HEK293 (cell line): ENCODE results near the gene ZDHHC11.
"Not testable (repeated sequence)": the region's sequence is repeated elsewhere in the genome, so short reads cannot be mapped to it uniquely, and the experiment has no call there.

ENCODE experiments used
- CTCF ChIA-PET: fragments of 350-600 bp; formaldehyde crosslinking; extraction: SDS; loops from one replicate; lab custom pipeline; 2021; ENCODE audit warnings: antibody characterized with exemption; lab: Yijun Ruan, JAX
- POLR2A ChIA-PET: fragments of 300-600 bp; formaldehyde crosslinking; extraction: SDS; loops from one replicate; lab custom pipeline; 2020; ENCODE audit warnings: antibody characterized with exemption, inconsistent platforms; lab: Yijun Ruan, JAX
- H3K27ac ChIP-seq: fragments of 200-500 bp; sonication (Bioruptor generic); 2 replicates; pipeline ENCODE4 v1.5.1; 2014; ENCODE audit warnings: low read depth, low read length, control low read depth, inconsistent platforms; ENCODE audit errors: extremely low read depth
- H3K36me3 ChIP-seq, 2 experiments: fragments of 200-500 bp in 1 of 2; sonication (Bioruptor generic) in 1 of 2; 1 replicate in 1 of 2; 2 replicates in 1 of 2; pipeline ENCODE4 v1.5.1; 2014 to 2017; ENCODE audit warnings: inconsistent platforms in 2 of 2, low read length in 2 of 2; ENCODE audit not compliant: control insufficient read depth in 2 of 2, insufficient read depth in 1 of 2
- H3K4me1 ChIP-seq: fragments of 200-500 bp; sonication (Bioruptor generic); 2 replicates; pipeline ENCODE4 v1.5.1; 2014; ENCODE audit warnings: mild to moderate bottlenecking, low read length, inconsistent platforms; ENCODE audit not compliant: control insufficient read depth, insufficient read depth
- H3K4me3 ChIP-seq: 2 replicates; pipeline ENCODE4 v1.5.1; 2011; ENCODE audit warnings: low read depth, mild to moderate bottlenecking, control low read depth, low read length, moderate library complexity
- H3K9me3 ChIP-seq: fragments of 200-500 bp; sonication (Bioruptor generic); 2 replicates; pipeline ENCODE4 v1.5.1; 2014; ENCODE audit warnings: low read depth, low read length, inconsistent platforms; ENCODE audit not compliant: control insufficient read depth, insufficient read depth
- GLI4 ChIP-seq: fragments of 450-650 bp; formaldehyde crosslinking; IDR thresholded peaks from 2 replicates; pipeline ENCODE4 v1.5.1; 2016; ENCODE audit warnings: missing biosample characterization, missing genetic modification characterization
- KLF1 ChIP-seq: fragments of 450-650 bp; formaldehyde crosslinking; IDR thresholded peaks from 2 replicates; pipeline ENCODE4 v1.5.1; 2016; ENCODE audit warnings: missing biosample characterization, missing genetic modification characterization
- YY1 ChIP-seq: fragments of 450-650 bp; formaldehyde crosslinking; IDR thresholded peaks from 2 replicates; pipeline ENCODE4 v1.5.1; 2018; ENCODE audit warnings: missing biosample characterization, missing genetic modification characterization
- YY2 ChIP-seq: fragments of 450-650 bp; formaldehyde crosslinking; IDR thresholded peaks from 2 replicates; pipeline ENCODE4 v1.5.1; 2016; ENCODE audit warnings: missing biosample characterization, missing genetic modification characterization
- ZNF133 ChIP-seq: fragments of 450-650 bp; formaldehyde crosslinking; IDR thresholded peaks from 2 replicates; pipeline ENCODE4 v1.5.1; 2016; ENCODE audit warnings: missing biosample characterization, missing genetic modification characterization
- ZNF138 ChIP-seq: fragments of 450-650 bp; formaldehyde crosslinking; IDR thresholded peaks from 2 replicates; pipeline ENCODE4 v1.5.1; 2016; ENCODE audit warnings: missing biosample characterization, missing genetic modification characterization, borderline replicate concordance
- ZNF169 ChIP-seq: fragments of 450-650 bp; formaldehyde crosslinking; IDR thresholded peaks from 2 replicates; pipeline ENCODE4 v1.5.1; 2016; ENCODE audit warnings: missing biosample characterization, missing genetic modification characterization
- ZNF174 ChIP-seq: fragments of 450-650 bp; formaldehyde crosslinking; IDR thresholded peaks from 2 replicates; pipeline ENCODE4 v1.5.0; 2017; ENCODE audit warnings: missing biosample characterization, mild to moderate bottlenecking, missing genetic modification characterization
- ZNF423 ChIP-seq: fragments of 450-650 bp; formaldehyde crosslinking; IDR thresholded peaks from 2 replicates; pipeline ENCODE4 v1.5.1; 2016; ENCODE audit warnings: missing biosample characterization, missing genetic modification characterization
- ZNF530 ChIP-seq: fragments of 450-650 bp; formaldehyde crosslinking; IDR thresholded peaks from 2 replicates; pipeline ENCODE4 v1.5.1; 2016; ENCODE audit warnings: low read depth, missing biosample characterization, missing genetic modification characterization
- ZNF548 ChIP-seq: fragments of 450-650 bp; formaldehyde crosslinking; IDR thresholded peaks from 2 replicates; pipeline ENCODE4 v1.5.1; 2016; ENCODE audit warnings: missing biosample characterization, missing genetic modification characterization
- ZNF596 ChIP-seq: fragments of 450-650 bp; IDR thresholded peaks from 2 replicates; pipeline ENCODE4 v1.5.0; 2018; ENCODE audit warnings: missing biosample characterization, mild to moderate bottlenecking, missing genetic modification characterization, moderate library complexity
- ZNF624 ChIP-seq: fragments of 450-650 bp; formaldehyde crosslinking; IDR thresholded peaks from 2 replicates; pipeline ENCODE4 v1.5.1; 2017; ENCODE audit warnings: missing biosample characterization, missing genetic modification characterization
- ZNF658 ChIP-seq: fragments of 450-650 bp; formaldehyde crosslinking; IDR thresholded peaks from 2 replicates; pipeline ENCODE4; 2016; ENCODE audit warnings: missing biosample characterization, missing genetic modification characterization
- ZNF701 ChIP-seq: fragments of 450-650 bp; formaldehyde crosslinking; IDR thresholded peaks from 2 replicates; pipeline ENCODE4 v1.5.1; 2016; ENCODE audit warnings: missing biosample characterization, missing genetic modification characterization
- ZNF704 ChIP-seq: fragments of 450-650 bp; formaldehyde crosslinking; IDR thresholded peaks from 2 replicates; pipeline ENCODE4 v1.5.1; 2016; ENCODE audit warnings: missing biosample characterization, missing genetic modification characterization
- ZNF76 ChIP-seq: fragments of 450-650 bp; formaldehyde crosslinking; IDR thresholded peaks from 2 replicates; pipeline ENCODE4; 2016; ENCODE audit warnings: low read depth, missing biosample characterization, missing genetic modification characterization, borderline replicate concordance
- ZSCAN16 ChIP-seq: fragments of 450-650 bp; formaldehyde crosslinking; IDR thresholded peaks from 2 replicates; pipeline ENCODE4 v1.5.1; 2016; ENCODE audit warnings: missing biosample characterization, missing genetic modification characterization
- TF ChIP-seq, protein P1 (sequence below): sonication (generic); formaldehyde crosslinking; IDR thresholded peaks from 2 replicates; pipeline ENCODE4 v1.8.1; 2022; ENCODE audit warnings: mild to moderate bottlenecking, moderate library complexity, missing genetic modification reagents
- TF ChIP-seq, protein P2 (sequence below): fragments of 450-650 bp; formaldehyde crosslinking; IDR thresholded peaks from 2 replicates; pipeline ENCODE4 v1.5.1; 2016; ENCODE audit warnings: missing biosample characterization, missing genetic modification characterization
- TF ChIP-seq, protein P3 (sequence below): IDR thresholded peaks from 2 replicates; pipeline ENCODE4 v1.6.1; 2011; ENCODE audit warnings: mild to moderate bottlenecking, low read depth, low read length, borderline replicate concordance

Gene ZDHHC11

DNA sequence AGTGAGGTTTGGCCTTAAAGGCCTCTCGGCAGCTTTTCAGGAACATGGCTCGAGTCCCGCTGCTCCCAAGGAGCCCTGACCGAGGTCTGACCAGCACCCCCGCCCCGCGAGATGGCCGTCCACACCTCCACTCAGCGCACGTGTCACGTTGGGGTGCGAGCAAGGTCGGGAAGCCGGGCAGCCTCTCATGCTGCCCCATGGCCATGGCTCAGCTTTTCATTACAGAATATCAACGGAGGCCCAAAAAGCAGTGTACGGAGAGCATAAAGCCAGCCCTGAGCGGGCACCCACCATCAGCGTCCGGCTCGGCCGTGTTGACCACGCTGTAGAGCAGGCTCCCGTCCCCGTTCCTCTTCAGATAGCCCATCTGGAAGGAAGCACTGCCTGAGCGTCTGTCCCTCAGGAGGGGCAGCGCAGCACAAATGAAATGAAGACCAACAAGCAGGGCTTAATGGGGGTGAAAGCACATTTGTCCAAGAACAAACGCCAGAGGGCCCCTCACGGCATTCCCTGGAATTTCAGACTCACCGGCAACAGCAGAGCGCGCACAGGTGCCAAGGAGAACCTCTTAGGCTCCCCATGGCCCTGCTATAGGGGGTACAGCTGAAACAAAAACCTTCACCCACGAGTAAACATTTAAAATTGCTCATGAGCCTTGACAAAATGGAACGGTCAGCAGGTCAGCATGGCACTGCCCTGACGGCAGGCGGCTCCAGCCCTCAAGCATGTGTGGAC is 30.2 kb upstream of the ZDHHC11 start (continued):
- TF ChIP-seq ZNF138 = no peak
- TF ChIP-seq ZNF133 (tag by site-specific recombination) = no peak
- no peak for TF ChIP-seq ZNF624 (tag by site-specific recombination)
- no peak for TF ChIP-seq ZNF174 (tag by site-specific recombination)
- no peak for TF ChIP-seq ZNF76
- no peak for TF ChIP-seq ZNF530 (tag by site-specific recombination)
- TF ChIP-seq, protein P1, sequence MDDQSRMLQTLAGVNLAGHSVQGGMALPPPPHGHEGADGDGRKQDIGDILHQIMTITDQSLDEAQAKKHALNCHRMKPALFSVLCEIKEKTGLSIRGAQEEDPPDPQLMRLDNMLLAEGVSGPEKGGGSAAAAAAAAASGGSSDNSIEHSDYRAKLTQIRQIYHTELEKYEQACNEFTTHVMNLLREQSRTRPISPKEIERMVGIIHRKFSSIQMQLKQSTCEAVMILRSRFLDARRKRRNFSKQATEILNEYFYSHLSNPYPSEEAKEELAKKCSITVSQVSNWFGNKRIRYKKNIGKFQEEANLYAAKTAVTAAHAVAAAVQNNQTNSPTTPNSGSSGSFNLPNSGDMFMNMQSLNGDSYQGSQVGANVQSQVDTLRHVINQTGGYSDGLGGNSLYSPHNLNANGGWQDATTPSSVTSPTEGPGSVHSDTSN = no peak
- TF ChIP-seq ZNF701 (tag by site-specific recombination) = no peak

DNA sequence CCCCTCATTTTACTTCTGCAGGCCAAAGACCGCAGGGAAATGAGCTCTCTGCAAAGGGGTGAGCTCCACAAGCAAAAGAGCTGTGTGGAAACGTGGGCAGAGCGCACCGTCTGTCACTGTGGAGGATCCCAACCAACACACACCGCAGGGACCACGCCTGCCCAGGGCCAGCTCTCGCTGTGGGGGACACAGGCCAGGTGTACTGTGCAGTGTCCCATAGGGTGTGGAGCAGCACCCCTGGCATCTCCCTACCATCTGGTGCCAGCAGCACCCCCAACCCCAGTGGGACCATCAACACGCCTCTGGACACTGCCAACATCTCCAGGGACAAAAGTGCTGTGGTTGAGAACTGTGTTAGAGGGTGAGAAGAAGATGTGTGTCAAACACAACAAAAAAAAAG is 27.9 kb upstream of the ZDHHC11 start:
- CTCF ChIA-PET, H3K4me1 ChIP-seq, POLR2A ChIA-PET, H3K27ac ChIP-seq, H3K9me3 ChIP-seq, H3K4me3 ChIP-seq: not testable (repeated sequence)
- peaks cover 48 to 81% of the 10 kb centered on the region in 2 experiments for H3K36me3 ChIP-seq

DNA sequence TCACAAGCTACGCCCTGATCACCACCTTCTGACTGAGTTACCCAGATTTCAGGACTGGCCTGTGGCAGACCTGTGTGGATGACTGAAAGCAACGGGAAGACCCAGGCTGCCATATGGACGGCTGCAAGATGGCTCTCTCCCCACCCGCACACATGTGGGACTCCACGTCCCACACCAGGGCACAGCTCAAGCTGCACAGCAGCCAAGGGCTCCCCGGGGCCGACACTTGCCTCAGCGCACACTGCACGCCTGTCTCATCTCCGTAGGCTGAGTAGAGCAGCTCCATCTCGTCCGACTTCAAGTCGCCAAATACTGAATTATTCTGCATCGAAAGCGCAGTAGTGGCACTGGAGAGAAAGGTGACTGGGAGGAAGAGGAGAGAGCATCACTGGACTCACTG is 27.3 kb upstream of the ZDHHC11 start:
- Histone ChIP-seq H3K36me3 (peaks cover 50 to 81% of the 10 kb centered on the region in 2 experiments), H3K9me3 (no peaks in the 10 kb centered on the region), H3K4me1 (no peaks in the 10 kb centered on the region), H3K27ac (no peak overlapping the region), H3K4me3 (no peak overlapping the region)
- ChIA-PET POLR2A (no interaction called here), CTCF (no interaction called here)
- TF ChIP-seq ZNF596 (tag by site-specific recombination) = no peak
- no peak for TF ChIP-seq ZNF548 (tag by site-specific recombination)
- TF ChIP-seq YY1 = no peak
- no peak for TF ChIP-seq ZNF658 (tag by site-specific recombination)
- TF ChIP-seq KLF1 = no peak
- TF ChIP-seq, protein P2, sequence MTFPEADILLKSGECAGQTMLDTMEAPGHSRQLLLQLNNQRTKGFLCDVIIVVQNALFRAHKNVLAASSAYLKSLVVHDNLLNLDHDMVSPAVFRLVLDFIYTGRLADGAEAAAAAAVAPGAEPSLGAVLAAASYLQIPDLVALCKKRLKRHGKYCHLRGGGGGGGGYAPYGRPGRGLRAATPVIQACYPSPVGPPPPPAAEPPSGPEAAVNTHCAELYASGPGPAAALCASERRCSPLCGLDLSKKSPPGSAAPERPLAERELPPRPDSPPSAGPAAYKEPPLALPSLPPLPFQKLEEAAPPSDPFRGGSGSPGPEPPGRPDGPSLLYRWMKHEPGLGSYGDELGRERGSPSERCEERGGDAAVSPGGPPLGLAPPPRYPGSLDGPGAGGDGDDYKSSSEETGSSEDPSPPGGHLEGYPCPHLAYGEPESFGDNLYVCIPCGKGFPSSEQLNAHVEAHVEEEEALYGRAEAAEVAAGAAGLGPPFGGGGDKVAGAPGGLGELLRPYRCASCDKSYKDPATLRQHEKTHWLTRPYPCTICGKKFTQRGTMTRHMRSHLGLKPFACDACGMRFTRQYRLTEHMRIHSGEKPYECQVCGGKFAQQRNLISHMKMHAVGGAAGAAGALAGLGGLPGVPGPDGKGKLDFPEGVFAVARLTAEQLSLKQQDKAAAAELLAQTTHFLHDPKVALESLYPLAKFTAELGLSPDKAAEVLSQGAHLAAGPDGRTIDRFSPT (tag by site-specific recombination) = no peak
- TF ChIP-seq, protein P3, sequence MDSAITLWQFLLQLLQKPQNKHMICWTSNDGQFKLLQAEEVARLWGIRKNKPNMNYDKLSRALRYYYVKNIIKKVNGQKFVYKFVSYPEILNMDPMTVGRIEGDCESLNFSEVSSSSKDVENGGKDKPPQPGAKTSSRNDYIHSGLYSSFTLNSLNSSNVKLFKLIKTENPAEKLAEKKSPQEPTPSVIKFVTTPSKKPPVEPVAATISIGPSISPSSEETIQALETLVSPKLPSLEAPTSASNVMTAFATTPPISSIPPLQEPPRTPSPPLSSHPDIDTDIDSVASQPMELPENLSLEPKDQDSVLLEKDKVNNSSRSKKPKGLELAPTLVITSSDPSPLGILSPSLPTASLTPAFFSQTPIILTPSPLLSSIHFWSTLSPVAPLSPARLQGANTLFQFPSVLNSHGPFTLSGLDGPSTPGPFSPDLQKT = no peak
- no peak for TF ChIP-seq ZSCAN16
- TF ChIP-seq ZNF423 (tag by site-specific recombination) = no peak
- no peak for TF ChIP-seq ZNF704 (tag by site-specific recombination)
- no peak for TF ChIP-seq YY2 (tag by site-specific recombination)
- no peak for TF ChIP-seq ZNF169 (tag by site-specific recombination)
- no peak for TF ChIP-seq GLI4 (tag by site-specific recombination)
